T-helper 22 cell (primary cell): ENCODE data around the gene LACTBL1.

Experiments used
- DNase-seq: peaks from one replicate; pipeline ENCODE4 v3.0.0-alpha.2; 2020; ENCODE audit warnings: low read depth

The LACTBL1 gene

GRCh38 chr1:22913421-22914141 is 59.1 kb downstream of the LACTBL1 start:
- DNase-seq: no peak

GRCh38 chr1:22912311-22912710 is 60.4 kb downstream of the LACTBL1 start:
- DNase-seq: no peak

GRCh38 chr1:22910986-22911651 is 61.5 kb downstream of the LACTBL1 start:
- no peak for DNase-seq

- no peak for DNase-seq
Observed at GRCh38 chr1:22910286-22910685, 62.4 kb downstream of the LACTBL1 start.

- no peak for DNase-seq
Observed at GRCh38 chr1:22908880-22909426, 63.7 kb downstream of the LACTBL1 start.

GRCh38 chr1:22907528-22907927 is 65.1 kb downstream of the LACTBL1 start:
- DNase-seq: no peak

GRCh38 chr1:22906968-22907367 is 65.7 kb downstream of the LACTBL1 start:
- no peak for DNase-seq

GRCh38 chr1:22903113-22903512 is 69.6 kb downstream of the LACTBL1 start:
- DNase-seq: no peak
